NCI-H1048 (cell line): ENCODE results near the gene ADAMTSL1.

Experiments used
- DNase-seq: peaks from one replicate; lab custom pipeline; 2025; lab: John Stamatoyannopoulos, UW

Gene ADAMTSL1

GRCh38 chr9:18467696-18468095 lies 6.3 kb upstream of the ADAMTSL1 start:
- DNase-seq: no peak

GRCh38 chr9:18472435-18472834 lies 1.5 kb upstream of the ADAMTSL1 start:
- no peak for DNase-seq

GRCh38 chr9:18472841-18473251 lies 1.1 kb upstream of the ADAMTSL1 start:
- DNase-seq: no peak

DNA sequence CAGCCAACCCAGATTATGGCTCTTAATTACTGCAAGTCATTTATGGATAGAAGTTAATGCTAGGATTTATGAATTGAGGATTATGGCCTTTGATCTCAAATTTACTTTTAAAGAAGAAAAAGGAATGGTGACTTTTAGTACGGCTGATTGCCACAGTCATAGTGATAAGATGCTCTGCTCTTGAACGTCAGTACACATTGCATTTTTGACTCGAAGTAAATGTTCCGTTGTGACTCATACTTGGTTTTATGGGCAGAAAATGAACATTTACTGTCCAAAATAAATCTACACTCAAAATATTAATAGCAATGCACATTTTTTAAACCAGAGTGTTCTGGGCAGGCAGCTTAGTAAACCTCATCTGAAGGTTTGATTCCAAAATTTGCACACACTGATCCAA lies 830 bp downstream of the ADAMTSL1 start:
- no peak for DNase-seq

DNA sequence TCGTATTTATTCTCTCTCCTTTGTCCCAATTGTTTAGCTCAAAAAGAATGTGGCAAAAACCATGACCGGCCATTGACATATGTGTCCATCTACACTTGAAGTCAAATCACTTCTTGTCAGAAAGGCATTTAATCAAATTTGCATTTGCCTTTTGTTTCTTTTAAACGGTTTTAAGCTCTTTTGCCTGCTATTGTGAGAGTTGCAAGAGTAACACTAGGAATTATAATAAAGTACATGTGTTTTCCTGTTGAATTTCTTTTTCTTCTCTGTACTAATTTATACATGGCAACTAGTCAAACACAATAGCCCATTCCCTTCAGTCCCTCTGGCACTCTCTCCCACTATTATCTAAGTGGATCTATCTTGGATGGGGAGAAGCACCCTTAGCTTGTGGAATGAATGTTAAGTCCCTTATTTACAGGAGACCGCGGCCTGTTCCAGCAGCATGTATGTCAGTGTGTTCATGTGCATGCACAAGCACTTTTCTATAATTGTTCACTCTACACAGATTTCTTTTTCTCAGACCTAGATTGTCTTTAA lies 3.2 kb downstream of the ADAMTSL1 start:
- DNase-seq: no peak

DNA sequence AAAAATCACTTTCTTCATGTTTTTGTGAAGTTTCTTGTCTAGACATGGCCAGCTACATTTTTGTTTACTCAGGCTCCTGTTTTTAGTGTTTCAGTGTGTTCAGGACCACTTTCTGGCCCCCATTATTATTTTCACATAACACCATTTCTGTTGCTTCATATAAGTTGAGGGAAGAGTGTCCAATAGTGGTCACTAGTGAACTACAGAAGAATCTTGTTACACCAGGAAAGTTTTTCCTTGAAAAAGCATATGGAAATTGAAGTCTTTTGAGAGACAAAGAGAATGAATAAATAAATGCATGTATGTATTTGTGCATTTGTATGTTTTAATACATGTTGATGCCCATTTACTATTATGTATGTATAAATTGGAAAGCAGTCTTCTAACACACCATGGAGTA lies 3.8 kb downstream of the ADAMTSL1 start:
- no peak for DNase-seq

DNA sequence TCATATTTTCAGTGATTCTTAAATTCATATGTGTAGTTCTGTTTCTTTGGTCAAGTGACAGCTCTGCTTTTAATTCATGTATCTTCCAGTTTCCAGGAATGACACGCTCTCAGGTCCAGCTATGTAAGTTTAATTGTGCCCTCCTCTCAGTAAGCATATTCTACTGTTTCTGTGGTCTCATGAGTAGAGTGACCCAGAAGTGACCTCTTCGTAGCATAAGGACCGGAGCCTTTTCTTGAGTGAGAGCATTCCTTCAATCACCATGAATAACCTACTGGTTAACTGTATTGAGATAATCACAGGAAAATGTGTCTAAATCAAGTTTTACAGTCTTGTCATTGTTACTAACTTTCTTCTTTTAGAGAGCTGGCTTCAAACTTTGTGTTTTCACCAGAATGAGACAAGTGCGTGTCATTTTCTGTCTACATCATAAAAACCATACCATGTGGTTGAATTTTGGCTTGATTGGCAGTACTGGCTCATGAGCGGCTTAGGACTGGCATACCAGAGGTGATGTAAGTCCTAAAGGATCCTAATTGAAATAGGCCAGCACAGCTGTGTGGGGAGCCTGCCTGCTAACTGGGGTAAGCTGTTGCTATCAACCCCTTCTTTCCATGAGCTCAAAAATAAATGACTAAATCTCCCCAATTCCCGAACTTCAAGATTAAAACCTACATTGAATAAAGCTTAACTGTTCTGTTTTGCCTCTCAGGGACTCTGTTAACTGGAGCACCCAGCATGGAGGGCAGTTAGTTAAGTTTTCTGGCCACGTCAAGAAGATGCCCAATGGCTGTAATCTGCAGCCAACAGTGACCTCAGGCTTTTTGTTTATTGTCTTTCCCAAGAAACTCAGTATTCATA lies 4.8 kb downstream of the ADAMTSL1 start:
- DNase-seq: no peak

GRCh38 chr9:18479405-18479804 lies 5.5 kb downstream of the ADAMTSL1 start:
- no peak for DNase-seq

GRCh38 chr9:18480662-18481093 lies 6.7 kb downstream of the ADAMTSL1 start:
- DNase-seq: no peak

DNA sequence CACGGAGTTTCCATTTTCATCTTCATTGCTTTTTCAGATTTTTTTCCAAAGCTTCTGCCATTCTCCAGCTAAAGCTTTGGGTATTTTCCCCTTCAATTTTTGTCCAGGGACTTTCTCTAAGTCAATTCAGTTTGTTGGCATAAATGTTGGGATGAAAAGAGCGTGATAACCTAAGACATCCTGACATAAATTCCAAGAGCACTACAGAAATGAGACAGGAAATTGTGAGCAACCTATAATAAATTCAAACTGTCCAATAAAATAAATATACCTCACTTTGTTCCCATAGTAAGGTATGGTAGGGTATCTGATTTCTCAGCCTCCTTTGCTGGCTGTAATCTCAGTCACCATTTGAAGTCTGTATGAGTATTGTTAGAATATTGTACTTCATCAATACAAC lies 8.4 kb downstream of the ADAMTSL1 start:
- no peak for DNase-seq

- DNase-seq: no peak
Measured at GRCh38 chr9:18485714-18486113, 11.8 kb downstream of the ADAMTSL1 start.

- no peak for DNase-seq
Measured at GRCh38 chr9:18487611-18488010, 13.7 kb downstream of the ADAMTSL1 start.

GRCh38 chr9:18488886-18489285 lies 14.9 kb downstream of the ADAMTSL1 start:
- DNase-seq: no peak

GRCh38 chr9:18489861-18490260 lies 15.9 kb downstream of the ADAMTSL1 start:
- DNase-seq: no peak

DNA sequence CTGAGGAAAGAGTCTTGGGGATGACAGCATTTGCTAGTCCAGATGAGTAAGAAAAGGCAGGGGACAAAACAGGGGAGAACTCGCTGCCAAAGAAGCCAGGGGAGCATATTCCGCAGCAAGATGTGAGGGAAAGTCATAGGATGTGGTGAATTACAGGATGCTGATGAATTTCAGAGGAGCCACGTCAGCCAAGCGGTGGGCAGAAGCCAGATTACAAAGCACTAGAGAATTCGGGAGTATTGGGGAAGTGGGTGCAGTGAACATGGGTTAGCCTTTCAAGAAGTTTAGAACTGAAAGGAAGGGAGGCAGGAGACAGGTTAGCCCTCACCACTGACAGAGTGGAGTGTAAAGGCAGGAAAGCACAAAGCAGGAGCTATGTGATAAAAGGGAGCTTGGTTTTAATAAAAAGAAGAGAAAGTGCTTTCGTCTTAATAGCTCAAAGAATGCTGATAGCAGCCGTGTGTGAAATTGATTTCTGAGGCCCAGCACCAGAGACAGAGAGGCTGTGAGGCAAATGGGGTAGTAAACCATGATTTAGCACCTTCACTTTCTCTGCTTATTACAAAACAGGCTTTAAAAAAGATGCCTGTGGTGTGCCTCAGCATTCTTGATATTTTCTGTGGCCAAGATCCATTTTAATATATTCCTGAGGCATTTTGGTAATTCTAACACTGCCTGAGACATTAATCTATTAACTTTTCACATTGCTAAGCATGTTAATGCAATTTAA lies 16.9 kb downstream of the ADAMTSL1 start:
- DNase-seq: no peak

GRCh38 chr9:18492612-18493011 lies 18.7 kb downstream of the ADAMTSL1 start:
- no peak for DNase-seq

GRCh38 chr9:18493451-18493993 lies 19.6 kb downstream of the ADAMTSL1 start:
- DNase-seq: no peak

DNA sequence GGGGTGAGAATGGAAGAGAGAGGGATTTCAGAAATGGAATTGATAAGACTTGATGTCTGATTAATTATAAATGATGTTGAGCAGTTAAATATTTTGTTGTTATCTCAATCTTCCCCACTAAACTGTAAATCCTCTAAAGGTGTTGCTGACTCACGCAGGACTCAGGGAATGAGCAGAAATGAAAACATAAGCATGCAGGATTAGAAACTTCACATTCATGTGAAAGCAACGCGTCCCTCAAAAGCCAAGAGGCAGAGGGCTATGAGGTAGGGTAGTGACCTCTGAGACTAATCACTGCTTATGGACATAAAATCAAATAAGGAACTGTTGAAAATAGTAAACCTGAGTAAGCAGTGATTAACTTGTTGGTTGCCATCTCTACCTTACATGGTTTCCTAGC lies 21.1 kb downstream of the ADAMTSL1 start:
- DNase-seq: no peak

DNA sequence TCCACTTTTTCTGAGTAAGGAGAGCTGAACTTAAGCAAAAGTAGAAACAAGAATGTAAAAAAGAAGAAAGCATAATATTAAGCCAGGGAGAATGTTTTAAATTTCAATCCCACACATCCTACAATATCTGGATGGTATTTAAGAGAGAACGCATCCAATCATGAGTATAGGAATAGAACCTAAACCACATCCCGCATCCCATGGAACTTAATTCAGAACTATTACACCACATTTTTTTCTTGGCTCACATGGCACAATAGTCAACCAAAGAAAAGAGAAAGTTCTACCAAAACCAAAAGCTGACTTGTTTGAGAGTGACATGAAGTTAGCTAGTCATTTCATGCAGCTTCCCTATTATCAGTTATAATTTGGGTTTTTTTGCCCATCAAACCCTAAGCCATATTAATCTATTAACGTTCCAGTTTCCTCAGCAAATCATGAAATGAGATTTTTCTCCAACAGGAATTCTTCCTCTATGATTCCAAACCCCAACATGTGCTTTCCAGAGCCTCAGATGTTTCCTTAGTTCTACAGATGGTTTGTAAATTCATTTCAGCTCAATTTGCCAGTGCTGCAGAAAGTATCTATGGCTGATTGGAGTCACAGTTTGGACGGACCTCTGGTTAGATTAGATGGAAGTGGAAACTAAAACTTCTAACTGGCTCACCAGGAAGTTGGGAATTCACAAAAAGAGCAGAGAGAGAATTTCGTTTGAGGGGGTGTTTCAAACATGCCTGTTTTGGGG lies 22.5 kb downstream of the ADAMTSL1 start:
- DNase-seq: no peak

- DNase-seq: no peak
Measured at GRCh38 chr9:18499062-18499461, 25.1 kb downstream of the ADAMTSL1 start.

- no peak for DNase-seq
Measured at GRCh38 chr9:18499980-18500379, 26.0 kb downstream of the ADAMTSL1 start.

- DNase-seq: no peak
Measured at GRCh38 chr9:18500451-18500850, 26.5 kb downstream of the ADAMTSL1 start.
